ENCODE results near the gene JAZF1.
"Not testable (repeated sequence)": the region's sequence is repeated elsewhere in the genome, so short reads cannot be mapped to it uniquely, and the experiment has no call there.

JAZF1 gene

DNA sequence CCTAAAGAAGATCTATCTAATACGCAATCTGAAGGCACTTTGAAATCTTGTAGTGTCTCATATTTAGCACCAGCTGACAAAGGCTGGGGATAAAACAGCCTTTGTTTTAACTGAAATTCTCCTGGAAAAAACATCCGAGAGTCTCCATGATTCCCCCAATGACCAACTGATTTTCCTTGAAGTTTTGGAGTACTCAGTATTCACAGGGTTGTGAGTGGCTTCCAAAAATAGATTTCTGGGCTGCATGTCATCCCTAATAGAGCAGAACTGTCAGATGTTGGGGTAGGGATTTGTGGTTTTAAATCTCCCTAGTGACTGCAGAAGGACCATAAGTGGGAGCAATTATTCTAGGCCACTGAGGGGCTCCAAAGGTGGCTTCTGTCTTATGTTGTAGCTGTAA lies 234.2 kb downstream of the JAZF1 start:
- DNase-seq (ENCODE audit: low read depth in 2 of 3, low spot score in 2 of 3): no peak

DNA sequence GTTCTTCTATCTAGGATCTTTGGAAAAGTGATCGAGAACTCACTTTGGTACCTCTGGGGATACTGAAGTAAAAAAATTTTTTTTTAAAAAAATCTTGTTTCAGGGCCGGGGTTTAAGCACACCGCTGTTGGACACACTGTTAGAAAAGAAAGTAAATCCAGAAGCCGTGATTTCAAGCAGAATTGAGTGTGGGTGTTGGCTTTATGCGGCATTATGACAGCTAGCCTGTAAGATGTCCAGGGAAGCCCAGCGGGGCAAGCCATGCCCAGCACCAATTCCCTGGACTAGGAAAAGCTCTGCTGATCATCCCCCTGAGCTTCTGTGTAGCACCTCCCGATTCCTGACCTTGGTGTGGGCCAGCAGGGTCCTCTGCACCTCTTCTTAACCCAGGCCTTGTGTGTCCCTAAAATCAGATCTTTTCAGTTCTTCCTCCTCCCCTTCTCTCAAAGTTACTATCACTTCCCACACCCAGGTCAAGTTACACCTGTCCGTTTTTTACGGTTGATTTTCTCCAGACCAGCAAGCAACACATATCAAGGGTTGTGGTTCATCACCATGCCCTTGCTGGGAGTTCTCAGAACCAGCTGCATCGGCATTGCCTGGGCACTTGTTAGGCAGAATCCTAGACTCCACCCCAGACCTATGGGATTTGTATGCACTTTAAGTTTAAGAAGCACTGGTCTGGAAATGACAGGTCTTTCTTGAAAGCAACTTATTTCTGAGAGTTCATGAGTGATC lies 235.4 kb downstream of the JAZF1 start:
- no peak for DNase-seq (ENCODE audit: low read depth in 2 of 3, low spot score in 2 of 3)

DNA sequence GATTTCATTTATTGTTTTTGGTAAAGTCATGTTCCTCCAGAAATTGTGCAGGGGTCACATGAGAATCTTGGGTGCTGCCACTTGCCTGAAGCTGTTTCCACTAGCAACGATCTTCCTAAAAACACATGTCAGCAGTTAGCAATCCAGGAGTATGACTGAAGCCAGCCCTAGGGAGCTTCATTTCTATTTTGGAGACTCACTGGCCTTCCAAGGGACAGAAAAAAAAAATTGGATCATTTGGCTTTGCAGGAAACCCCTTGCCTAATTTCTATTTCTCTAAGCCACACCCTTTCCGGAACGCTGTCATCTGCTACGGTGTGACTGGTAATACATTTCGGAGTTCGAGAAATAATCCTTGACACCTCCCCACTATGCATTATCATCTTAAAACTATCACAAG lies 236.0 kb downstream of the JAZF1 start:
- no peak for DNase-seq (ENCODE audit: low read depth in 2 of 3, low spot score in 2 of 3)

DNA sequence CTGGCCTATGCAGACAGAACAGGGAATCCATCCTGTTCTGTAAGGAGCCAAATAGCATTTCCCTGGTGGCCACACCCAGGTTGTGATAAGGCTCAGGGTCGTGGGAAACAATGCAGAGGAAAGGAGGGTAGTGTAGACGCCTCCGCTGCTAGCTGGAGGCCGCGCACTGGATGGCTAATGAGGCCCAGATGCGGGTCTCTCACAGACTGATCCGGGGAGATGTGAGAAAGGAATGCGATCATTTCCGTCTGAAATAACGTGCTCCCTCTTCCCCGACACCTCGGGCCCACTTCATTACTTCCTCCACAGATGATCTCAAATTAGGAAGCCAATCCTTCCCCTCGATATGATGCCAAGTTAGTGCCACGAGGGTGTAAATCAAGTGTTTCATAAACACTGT lies 237.4 kb downstream of the JAZF1 start:
- DNase-seq (ENCODE audit: low read depth in 2 of 3, low spot score in 2 of 3): no peak

DNA sequence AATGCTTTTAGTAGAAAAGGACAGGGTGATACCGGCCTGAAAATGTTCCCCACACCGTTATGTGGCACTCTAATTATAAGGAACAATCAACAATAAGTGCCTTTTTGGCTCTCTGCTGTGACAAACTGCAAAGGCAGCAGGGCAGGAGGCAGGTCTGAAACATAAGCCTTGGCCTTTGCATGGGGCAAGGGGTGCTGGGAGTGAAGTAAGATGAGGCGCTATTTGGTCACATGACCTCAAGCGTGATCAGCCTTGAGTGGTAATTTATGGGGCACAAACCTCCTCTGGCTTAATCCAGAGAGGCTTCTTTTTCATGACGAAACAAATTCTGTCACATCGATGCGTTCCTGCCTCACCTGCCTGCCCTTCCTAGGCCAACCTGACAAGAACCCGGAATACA lies 237.9 kb downstream of the JAZF1 start:
- DNase-seq (ENCODE audit: low read depth in 2 of 3, low spot score in 2 of 3): no peak

DNA sequence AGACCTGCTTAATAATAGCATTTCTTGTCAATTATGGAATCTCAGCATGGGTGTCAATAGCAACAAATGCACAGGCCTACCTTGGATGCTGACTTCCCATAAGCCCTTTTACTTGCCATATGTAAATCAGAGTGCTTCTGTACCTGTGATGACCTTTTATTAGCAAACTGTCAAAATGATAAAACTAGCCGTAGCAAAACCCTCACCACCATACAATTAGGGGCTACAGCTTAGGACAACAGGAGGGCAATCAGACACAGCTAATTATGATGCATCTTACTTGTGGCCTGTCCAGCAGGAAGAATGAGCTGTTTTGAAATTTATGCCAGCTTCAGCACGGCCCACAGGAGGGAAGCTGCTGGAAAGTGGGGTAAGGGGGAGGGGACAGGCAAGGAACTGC lies 239.1 kb downstream of the JAZF1 start:
- no peak for DNase-seq (ENCODE audit: low read depth in 2 of 3, low spot score in 2 of 3)

DNA sequence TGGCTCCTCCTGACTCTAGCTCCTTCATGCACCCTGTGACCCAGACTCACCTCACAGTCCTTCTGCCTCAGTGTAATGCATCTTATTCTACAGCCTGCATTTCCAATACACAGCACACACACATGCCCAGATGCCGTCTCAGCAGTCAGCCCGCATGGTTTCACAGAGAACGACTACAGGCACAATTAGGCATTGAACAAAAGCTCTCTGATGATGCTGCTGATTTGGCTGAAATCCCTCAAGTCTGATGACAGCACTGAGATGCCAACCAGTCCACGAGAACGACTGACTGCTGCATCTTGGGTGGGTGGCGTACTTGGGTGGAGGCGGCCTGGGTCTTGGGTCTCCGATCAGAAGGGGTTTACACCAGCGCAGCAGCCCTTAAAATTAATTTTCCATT lies 240.3 kb downstream of the JAZF1 start:
- no peak for DNase-seq (ENCODE audit: low read depth in 2 of 3, low spot score in 2 of 3)

DNA sequence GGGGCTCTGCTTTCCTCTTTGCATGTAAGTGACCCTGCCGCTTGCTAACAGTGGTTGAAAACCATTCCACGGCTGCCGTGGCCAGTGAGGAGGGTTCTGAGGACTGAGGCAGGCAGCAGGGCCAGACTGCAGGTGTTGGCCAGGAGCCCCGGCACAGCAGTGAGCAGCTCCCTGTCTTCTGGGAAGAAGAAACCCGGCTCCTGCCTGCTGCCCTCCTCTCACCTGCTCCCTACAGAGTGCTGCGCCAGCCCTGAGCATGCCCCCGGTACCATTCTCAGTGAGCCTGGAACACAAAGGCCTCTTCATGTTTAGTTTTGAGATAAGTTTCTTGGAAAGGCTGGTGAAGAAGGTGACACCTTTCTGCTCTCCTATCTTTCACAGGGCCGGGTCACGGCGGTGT lies 240.7 kb downstream of the JAZF1 start:
- DNase-seq (ENCODE audit: low read depth in 2 of 3, low spot score in 2 of 3): no peak

DNA sequence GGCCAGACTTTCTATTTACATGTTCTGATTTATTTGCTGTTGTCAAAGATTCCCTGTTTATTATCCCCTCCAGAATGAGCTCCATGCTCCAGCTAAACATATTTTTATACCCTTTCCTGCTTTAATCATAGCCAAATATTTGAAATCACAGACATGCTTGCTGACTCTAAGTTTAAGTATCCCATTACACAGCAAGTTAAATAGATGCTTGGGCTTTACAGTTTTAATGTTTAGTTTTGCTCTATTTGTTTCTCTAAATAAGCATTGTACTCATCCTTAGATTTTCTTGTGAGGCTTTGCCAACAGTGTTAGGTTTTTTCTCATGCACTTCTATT lies 243.9 kb downstream of the JAZF1 start:
- no peak for DNase-seq (ENCODE audit: low read depth in 2 of 3, low spot score in 2 of 3)

DNA sequence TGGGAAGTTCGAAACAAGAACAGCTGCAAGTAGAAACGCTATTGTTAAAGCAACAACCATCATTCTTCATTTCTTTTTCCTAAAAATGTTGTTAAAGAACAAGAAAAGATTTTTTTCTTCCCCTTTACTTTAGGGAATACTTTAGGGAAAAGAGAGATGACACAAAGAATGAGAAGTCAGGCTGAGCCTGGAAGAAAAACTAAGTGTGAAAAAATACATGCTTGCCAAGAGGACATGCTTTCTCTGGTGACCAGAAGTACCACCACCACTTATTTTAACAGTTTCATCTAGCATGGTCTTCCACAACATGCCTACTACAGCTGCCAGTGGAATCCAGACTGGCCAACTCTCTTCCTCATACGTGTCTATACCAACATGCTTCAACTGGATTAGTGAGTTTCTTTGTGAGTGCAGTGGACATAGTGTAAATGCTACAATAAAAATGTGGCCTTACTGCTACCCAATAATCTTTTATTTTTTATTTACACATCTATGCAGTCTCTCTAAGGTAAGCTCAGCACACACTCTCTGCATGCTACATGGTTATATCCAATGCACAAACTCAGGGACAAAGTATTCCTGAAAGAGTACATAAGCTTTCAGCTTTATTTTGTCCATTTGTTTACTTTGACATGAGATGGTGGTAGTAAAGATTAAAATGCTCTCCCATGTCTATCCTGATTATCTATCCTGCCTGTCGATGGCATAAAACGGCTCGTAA lies 244.4 kb downstream of the JAZF1 start:
- DNase-seq (ENCODE audit: low read depth in 2 of 3, low spot score in 2 of 3): no peak

DNA sequence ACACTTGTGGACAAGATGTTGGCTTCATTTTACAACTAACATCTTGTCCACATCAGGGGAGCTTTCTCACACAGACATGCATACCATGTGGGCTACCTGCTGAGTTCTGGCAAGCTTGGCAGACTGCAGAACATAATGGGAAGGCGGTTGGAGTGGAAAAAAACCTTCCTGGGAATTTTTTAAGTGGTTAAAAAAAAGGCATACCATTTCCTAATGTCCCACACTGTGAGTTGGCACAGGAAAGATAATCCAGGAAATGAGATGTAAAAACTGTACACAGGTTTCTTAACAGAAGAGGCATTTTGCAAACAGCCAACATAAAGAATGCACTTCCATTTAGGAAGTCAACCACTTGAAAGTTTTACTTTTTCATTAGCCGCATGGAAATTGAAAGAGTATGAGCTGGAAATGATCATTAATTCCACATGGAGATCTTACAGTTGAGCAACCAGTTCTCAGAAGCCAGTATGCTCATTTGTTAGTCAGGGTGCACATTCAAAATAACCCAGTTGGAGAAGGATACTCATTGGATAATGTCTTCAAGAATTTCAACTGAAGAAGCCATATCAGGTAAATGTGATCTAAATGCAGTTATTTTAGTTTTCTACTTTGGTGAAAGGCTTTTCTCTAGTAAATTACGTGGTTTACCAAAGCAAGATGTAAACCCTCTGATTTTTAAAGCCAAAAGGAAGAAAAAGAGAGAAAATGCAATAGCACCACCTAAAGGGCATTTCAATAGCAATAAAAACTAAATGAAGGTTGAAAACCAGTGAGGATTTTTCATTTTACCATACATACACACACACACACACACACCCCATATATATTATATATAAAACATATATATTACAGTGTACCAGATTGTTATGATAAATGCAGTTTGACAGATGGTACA lies 246.7 kb downstream of the JAZF1 start:
- no peak for DNase-seq (ENCODE audit: low read depth in 2 of 3, low spot score in 2 of 3)

DNA sequence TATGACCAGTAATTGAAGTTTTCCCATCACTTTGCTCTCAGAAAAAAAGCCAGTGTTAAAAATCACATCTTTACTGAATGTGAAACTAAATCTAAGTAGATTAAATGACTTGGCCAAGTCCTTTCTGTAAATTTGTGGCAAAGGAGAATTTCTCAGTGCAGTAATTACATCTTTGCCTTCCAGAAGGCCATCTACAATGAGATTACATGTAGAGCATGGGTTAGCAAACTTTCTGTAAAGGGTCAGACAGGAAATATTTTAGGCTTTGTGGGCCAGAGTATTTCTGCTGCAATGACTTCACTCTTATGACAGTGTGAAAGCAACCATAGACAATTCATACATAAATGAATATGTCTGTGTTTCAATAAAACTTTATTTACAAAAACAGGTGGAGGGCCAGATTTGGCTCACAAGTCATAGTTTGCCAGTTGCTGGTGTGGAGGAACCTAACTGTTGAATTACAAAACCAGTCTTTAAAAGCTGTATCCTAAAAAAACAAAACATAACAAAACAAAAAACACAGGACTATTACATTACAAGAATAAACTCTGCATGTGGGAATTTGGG lies 249.6 kb downstream of the JAZF1 start:
- DNase-seq (ENCODE audit: low read depth in 2 of 3, low spot score in 2 of 3): no peak

DNA sequence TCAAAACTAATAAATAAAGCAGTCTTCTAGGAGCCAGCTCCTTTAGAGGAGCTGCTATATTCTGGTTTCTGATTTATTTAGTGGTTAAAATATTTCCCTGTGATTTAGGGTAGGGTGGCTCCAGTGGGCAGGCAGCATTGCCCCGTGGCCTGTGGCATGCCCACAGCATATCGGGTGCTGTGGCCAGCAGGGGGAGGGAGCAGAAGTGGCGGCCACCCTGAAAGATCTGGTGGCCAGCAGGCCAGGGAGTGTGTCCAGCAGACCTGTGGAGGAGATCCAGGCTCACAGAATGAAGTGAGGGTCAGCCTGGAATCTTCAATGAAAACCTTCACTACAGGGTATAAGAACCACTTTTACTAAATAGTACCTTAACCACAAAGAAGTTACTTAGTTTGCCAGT lies 251.5 kb downstream of the JAZF1 start:
- no peak for DNase-seq (ENCODE audit: low read depth in 2 of 3, low spot score in 2 of 3)

DNA sequence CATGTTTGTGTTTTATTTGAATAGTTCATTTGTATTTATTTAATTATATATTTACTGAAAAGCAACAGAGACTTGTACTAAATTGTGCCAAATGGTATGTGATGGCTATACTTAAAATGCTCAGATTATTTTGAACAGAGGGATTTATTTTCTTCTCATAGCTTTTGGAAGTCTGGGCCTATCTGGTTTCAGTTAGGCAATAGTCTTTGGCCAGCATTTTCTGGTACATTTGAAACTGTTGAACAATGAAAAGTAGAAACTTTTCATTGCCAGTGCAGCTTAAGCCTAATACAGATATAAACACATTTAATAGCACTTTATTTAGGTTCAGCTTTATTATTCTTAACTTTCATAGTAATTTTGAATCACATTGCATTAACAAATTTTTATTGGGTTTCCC lies 252.6 kb downstream of the JAZF1 start:
- no peak for DNase-seq (ENCODE audit: low read depth in 2 of 3, low spot score in 2 of 3)

DNA sequence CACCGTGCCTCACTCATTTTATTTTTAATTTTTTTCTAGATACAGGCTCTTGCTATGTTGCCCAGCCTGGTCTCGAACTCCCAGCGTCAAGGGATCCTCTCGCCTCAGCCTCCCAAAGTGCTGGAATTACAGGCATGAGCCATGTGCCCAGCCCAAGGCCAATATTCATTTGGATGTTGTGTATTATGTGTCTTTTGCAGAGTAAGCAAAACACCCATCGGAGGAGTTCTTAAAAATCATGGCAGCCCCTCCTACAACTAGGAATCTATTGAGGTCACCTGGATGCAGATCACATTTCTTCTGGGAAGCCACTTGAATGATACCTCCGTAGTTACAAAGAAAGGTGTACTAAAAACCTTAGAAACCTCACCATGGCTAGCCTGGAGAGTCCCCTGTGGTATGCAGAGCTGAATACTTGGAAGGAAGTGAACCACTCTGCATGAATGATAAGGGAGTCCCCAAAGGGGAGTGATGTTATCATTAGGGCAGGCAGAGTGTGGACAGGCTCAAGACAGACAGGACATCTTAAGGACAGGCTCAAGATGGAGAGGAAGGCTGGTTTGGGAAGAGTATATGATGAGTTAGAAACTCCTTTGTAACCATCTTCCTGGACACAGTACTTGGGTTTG lies 254.9 kb downstream of the JAZF1 start:
- no peak for DNase-seq (ENCODE audit: low read depth in 2 of 3, low spot score in 2 of 3)

DNA sequence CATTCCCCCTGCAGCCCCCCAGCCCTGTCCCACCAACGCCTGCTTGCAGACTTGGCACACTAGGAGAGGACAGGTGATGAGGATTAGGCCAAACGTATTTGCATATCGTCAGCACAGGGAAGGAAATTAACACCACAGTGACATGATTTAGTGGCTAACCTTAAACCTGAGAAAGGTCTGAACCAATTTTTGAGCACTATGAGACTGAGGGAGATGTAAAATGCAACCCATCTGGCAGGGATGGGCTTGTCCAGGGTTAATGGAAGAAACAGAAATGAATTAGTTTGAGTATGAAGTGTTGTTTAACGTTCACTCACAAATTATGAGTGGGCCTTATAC lies 257.0 kb downstream of the JAZF1 start:
- no peak for DNase-seq (ENCODE audit: low read depth in 2 of 3, low spot score in 2 of 3)

DNA sequence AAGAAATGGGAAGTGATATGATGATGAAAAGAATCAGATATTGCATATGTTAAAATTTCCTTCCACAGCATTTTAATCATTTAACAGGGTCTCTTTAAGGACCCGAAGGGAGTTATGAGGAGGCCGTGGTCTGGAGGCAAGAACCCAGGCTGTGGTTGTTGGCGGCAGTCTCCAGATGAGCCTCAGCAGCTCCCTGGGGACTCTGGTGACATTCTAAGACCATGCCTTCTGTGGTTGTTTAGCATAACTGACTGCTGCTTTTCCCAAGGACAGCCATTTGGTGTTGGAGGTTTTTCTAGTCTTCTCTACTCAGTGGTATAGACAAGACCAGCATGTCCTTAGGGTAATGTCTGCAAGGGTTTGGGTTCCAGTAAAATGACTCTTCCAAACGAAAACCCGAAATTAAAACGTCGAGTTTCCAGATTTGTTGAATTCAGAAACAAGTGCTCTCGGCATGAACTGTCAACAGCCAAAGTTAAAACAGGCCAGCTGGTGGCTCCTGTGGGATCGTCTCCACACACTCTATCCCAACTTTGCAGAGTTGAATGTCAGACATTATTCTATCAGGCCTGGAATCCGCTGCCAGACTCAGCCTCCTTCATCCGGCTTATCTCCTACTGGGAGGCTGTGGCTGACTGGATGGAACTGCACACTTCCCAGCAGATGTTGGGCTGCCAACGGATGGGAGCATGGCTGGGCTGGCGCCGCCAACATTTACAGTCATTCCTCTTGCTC lies 257.5 kb downstream of the JAZF1 start:
- DNase-seq (ENCODE audit: low read depth in 2 of 3, low spot score in 2 of 3): no peak

DNA sequence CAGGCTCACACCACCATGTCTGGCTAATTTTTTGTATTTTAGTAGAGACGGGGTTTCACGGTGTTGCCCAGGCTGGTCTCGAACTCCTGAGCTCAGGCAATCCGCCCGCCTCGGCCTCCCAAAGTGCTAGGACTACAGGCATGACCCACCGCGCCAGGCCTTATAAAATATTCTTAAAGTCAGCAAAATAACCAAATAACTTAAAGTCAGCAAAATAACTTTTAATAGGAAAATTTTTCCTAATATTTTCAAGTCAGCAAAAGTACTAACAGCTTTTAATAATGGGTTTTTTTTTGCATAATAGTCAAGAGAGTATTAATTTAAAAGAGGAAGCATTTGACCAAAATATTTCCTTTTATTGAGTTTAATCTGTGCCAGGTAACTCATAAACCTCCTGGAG lies 258.2 kb downstream of the JAZF1 start:
- not testable (repeated sequence) for DNase-seq (ENCODE audit: low read depth in 2 of 3, low spot score in 2 of 3)

DNA sequence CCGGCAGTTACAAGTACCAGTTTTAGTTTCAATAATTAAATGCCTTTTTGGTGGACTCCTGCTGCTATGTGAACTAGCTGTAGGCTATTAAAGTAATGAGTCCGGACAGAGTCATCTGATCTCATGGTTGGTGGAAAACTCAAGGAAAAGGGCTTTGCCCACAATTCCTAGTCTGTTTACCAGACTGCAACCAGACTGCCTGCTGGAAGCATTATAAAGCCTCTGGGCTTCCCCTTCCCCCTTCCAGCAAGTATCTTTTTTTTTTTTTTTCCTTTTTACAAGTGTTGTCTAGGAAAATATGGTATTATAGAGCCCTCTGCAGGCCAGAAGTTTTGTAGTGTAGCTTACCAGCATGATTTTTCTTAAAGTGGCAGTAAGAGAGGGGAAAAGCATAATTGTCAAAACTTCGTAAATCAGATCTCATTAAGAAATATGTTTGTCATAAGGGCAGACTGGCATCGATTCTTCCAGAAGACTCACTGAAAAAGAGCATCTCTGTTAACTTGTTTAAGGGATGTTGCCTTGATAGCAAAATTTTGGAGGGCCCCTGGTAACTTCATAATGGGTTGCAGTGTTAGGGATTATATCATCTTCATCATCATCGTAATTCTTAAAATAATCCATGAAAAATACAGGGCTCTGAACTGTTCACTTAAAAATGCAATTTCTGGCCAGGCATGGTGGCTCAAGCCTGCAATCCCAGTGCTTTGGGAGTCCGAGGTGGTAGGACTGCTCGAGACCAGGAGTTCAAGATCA lies 259.3 kb downstream of the JAZF1 start:
- no peak for DNase-seq (ENCODE audit: low read depth in 2 of 3, low spot score in 2 of 3)
